OCI-LY1 (cell line): ENCODE results near the gene HDAC7.

Experiments
- H2AFZ ChIP-seq: fragments of 200-600 bp; sonication (generic), shearing (Covaris generic); 2 replicates; pipeline ENCODE4 v1.6.0; 2014; ENCODE audit warnings: antibody characterized with exemption, mild to moderate bottlenecking, low read length
- H3F3A ChIP-seq: fragments of 200-600 bp; sonication (generic), shearing (Covaris generic); 2 replicates; pipeline ENCODE4 v1.6.0; 2014; ENCODE audit warnings: mild to moderate bottlenecking, antibody characterized with exemption, low read length, moderate library complexity; ENCODE audit not compliant: insufficient read depth
- H3K27ac ChIP-seq: fragments of 200-600 bp; sonication (generic); 2 replicates; pipeline ENCODE4 v1.5.1; 2014; ENCODE audit warnings: low read length, mixed run types, mild to moderate bottlenecking, low read depth; ENCODE audit not compliant: poor library complexity, severe bottlenecking
- H3K27me3 ChIP-seq: fragments of 200-600 bp; sonication (generic); 2 replicates; pipeline ENCODE4 v1.6.0; 2014; ENCODE audit warnings: antibody characterized with exemption, mild to moderate bottlenecking, low read length, moderate library complexity; ENCODE audit not compliant: insufficient read depth
- H3K36me3 ChIP-seq: fragments of 200-600 bp; sonication (generic); 2 replicates; pipeline ENCODE4 v1.6.1; 2014; ENCODE audit warnings: mild to moderate bottlenecking, antibody characterized with exemption, low read length, moderate library complexity, mixed read lengths; ENCODE audit not compliant: insufficient read depth
- H3K4me1 ChIP-seq: fragments of 200-600 bp; sonication (generic); 2 replicates; pipeline ENCODE4 v1.5.1; 2014; ENCODE audit warnings: mild to moderate bottlenecking, low read length, moderate library complexity; ENCODE audit not compliant: insufficient read depth, severe bottlenecking
- H3K4me2 ChIP-seq: fragments of 200-600 bp; sonication (generic), shearing (Covaris generic); 2 replicates; pipeline ENCODE4 v1.6.1; 2014; ENCODE audit warnings: low read length
- H3K4me3 ChIP-seq: fragments of 200-600 bp; sonication (generic); 2 replicates; pipeline ENCODE4 v1.5.1; 2014; ENCODE audit warnings: low read length, low read depth, mild to moderate bottlenecking, mixed read lengths; ENCODE audit not compliant: poor library complexity, severe bottlenecking
- H3K79me2 ChIP-seq: fragments of 200-600 bp; shearing (Covaris generic); 2 replicates; pipeline ENCODE4 v1.6.1; 2016; ENCODE audit warnings: mixed run types, low read length, mixed read lengths; ENCODE audit not compliant: insufficient read depth
- H3K9ac ChIP-seq: fragments of 200-600 bp; sonication (generic), shearing (Covaris generic); 2 replicates; pipeline ENCODE4 v1.6.1; 2014; ENCODE audit warnings: mild to moderate bottlenecking, low read length, mixed read lengths
- H3K9me2 ChIP-seq: fragments of 200-600 bp; sonication (generic), shearing (Covaris generic); 2 replicates; pipeline ENCODE4 v1.6.1; 2014; ENCODE audit warnings: low read depth, mild to moderate bottlenecking, low read length, mixed read lengths
- H3K9me3 ChIP-seq: fragments of 200-600 bp; shearing (Covaris generic); 2 replicates; pipeline ENCODE4 v1.6.1; 2014; ENCODE audit warnings: low read length, mixed read lengths
- H4K20me1 ChIP-seq: fragments of 200-600 bp; sonication (generic), shearing (Covaris generic); 2 replicates; pipeline ENCODE4 v1.6.0; 2016; ENCODE audit warnings: mild to moderate bottlenecking, low read length; ENCODE audit not compliant: insufficient read depth
- EZH2 ChIP-seq: fragments of 200-600 bp; sonication (generic), shearing (Covaris generic); IDR thresholded peaks from 2 replicates; pipeline ENCODE4 v1.8.0; 2017; ENCODE audit warnings: borderline replicate concordance, mixed run types, mild to moderate bottlenecking, antibody characterized with exemption, low read length, moderate library complexity, mixed read lengths
- TF ChIP-seq, protein P1 (sequence below): fragments of 200-600 bp; sonication (generic), shearing (Covaris generic); IDR thresholded peaks from 2 replicates; pipeline ENCODE4 v1.5.1; 2017; ENCODE audit warnings: mild to moderate bottlenecking, antibody characterized with exemption, low read length, moderate library complexity, mixed read lengths

HDAC7 gene

GRCh38 chr12:47783821-47784819, 35.6 kb downstream of the HDAC7 start:
- no peaks in the 10 kb centered on the region for H3K9me2 ChIP-seq
- no peak overlapping the region for H3K9ac ChIP-seq
- no peak overlapping the region for H3K27ac ChIP-seq
- no peak overlapping the region for H3K4me2 ChIP-seq
- H3K4me3 ChIP-seq: no peak overlapping the region
- H3K79me2 ChIP-seq: no peaks in the 10 kb centered on the region
- no peaks in the 10 kb centered on the region for H4K20me1 ChIP-seq
- no peaks in the 10 kb centered on the region for H3K27me3 ChIP-seq
- peaks cover 9% of the 10 kb centered on the region for H3K4me1 ChIP-seq
- TF ChIP-seq EZH2: no peak
- TF ChIP-seq, protein P1, sequence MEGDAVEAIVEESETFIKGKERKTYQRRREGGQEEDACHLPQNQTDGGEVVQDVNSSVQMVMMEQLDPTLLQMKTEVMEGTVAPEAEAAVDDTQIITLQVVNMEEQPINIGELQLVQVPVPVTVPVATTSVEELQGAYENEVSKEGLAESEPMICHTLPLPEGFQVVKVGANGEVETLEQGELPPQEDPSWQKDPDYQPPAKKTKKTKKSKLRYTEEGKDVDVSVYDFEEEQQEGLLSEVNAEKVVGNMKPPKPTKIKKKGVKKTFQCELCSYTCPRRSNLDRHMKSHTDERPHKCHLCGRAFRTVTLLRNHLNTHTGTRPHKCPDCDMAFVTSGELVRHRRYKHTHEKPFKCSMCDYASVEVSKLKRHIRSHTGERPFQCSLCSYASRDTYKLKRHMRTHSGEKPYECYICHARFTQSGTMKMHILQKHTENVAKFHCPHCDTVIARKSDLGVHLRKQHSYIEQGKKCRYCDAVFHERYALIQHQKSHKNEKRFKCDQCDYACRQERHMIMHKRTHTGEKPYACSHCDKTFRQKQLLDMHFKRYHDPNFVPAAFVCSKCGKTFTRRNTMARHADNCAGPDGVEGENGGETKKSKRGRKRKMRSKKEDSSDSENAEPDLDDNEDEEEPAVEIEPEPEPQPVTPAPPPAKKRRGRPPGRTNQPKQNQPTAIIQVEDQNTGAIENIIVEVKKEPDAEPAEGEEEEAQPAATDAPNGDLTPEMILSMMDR: no peak
- peaks cover 79% of the 10 kb centered on the region for H3K36me3 ChIP-seq
- H3K9me3 ChIP-seq: no peaks in the 10 kb centered on the region
- no peak overlapping the region for H2AFZ ChIP-seq
- H3F3A ChIP-seq: no peaks in the 10 kb centered on the region

DNA sequence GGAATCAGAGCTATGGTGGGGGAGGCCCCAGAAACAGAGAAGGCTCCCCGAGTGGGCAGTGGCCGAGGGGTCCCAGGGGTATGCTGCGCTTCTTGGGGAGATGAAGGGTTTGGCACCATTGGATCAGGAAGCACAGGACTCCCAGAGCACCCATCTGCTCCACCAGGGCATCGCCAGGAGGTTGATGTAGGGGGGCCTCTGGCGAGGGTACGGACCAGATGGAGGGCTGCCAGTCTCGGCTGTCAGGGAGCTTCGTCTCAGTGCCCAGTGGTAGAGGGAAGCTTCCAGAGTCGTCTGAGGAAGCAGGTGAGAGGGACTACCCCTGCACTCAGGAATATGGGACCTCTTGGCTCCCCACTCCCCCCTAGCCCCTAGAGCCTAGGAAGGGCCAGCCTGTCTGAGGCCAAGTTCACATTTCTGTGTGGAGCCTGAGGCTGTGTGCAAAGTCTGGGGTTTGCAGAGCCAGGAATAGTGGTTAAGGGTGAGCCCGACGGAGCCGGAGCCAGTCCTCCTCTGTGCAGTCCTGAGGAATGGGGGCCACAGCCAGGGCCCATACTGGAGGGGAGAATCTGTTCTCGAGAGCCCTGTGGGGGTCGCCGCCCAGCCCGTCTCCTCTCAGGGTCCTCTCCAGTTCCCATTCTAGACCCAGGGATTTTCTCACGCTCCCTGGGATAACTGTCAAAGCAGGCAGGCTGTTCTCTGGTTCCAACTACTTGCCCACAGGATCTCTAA, 36.5 kb downstream of the HDAC7 start:
- no peak for TF ChIP-seq EZH2
- TF ChIP-seq, protein P1: no peak
- Histone ChIP-seq H3K79me2 (no peaks in the 10 kb centered on the region), H3F3A (no peaks in the 10 kb centered on the region), H3K4me1 (peaks cover 10% of the 10 kb centered on the region), H3K9me2 (no peaks in the 10 kb centered on the region), H3K27me3 (no peaks in the 10 kb centered on the region), H4K20me1 (no peaks in the 10 kb centered on the region), H3K9me3 (no peaks in the 10 kb centered on the region), H3K9ac (no peak overlapping the region), H3K27ac (no peak overlapping the region), H2AFZ (no peak overlapping the region), H3K36me3 (peaks cover 70% of the 10 kb centered on the region), H3K4me2 (no peak overlapping the region), H3K4me3 (no peak overlapping the region)

- Histone ChIP-seq H3K27ac (peak overlapping the region; percentile 24), H3K9ac (no peak overlapping the region), H3K4me1 (peaks cover 16% of the 10 kb centered on the region), H3F3A (no peaks in the 10 kb centered on the region), H2AFZ (no peak overlapping the region), H3K36me3 (peaks cover 62% of the 10 kb centered on the region), H3K4me2 (no peak overlapping the region), H4K20me1 (no peaks in the 10 kb centered on the region), H3K79me2 (no peaks in the 10 kb centered on the region), H3K27me3 (no peaks in the 10 kb centered on the region), H3K9me2 (no peaks in the 10 kb centered on the region), H3K9me3 (no peaks in the 10 kb centered on the region), H3K4me3 (no peak overlapping the region)
- TF ChIP-seq, protein P1: no peak
- no peak for TF ChIP-seq EZH2
These were observed 37.3 kb downstream of the HDAC7 start for GRCh38 chr12:47782372-47782770.
